ENCODE results near the gene FBF1. TPM values are rescaled to one million over a fixed set of nuclear protein-coding genes. Genes with fewer than 3 reads are reported as not detected.

Gene FBF1
- total and polyA plus RNA-seq, 2 of the 8 experiments (the other 6 are each of a cell fraction or from before 2014, with no cell fraction given): 8.1 to 13.1 TPM

DNA sequence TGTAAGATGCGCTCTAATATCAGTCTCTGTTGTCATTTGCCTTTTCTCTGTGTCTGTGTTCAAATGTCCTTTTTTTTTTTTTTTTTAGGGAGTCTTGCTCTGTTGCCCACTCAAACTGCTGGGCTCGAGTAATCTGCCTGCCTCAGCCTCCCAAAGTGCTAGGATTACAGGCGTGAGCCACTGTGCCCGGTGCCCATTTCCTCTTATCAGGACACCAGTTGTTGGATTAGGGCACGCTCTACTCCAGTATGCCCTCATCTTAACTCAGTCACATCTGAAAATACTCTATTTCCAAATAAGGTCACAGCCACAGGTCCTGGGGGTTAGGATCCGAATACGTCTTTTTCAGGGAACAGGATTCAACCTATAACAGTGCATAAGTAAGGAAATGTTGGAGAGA lies 60.6 kb downstream of the FBF1 start (continued):
- no peak for TF ChIP-seq MAFK (IDR thresholded peaks at IDR 0.05; ENCODE audit: low read depth, low read length)
- no peak for TF ChIP-seq RBBP5 (IDR thresholded peaks at IDR 0.05; ENCODE audit: borderline replicate concordance, low read depth, low read length)
- no peak for TF ChIP-seq TAF1 (IDR thresholded peaks at IDR 0.05; ENCODE audit: low read depth, low read length)
- no peak for TF ChIP-seq TEAD4 (IDR thresholded peaks at IDR 0.05; ENCODE audit: low read depth, low read length)
- no peak for TF ChIP-seq BCL11A (IDR thresholded peaks at IDR 0.05; ENCODE audit: low read depth in 2 of 2, low read length in 2 of 2)
